HG03066 (cell line): Measurements from ENCODE around the gene CYP4F3.
"Not testable (repeated sequence)": the region's sequence is repeated elsewhere in the genome, so short reads cannot be mapped to it uniquely, and the experiment has no call there.

Experiments used
- ATAC-seq: cut with Tn5 transposase; IDR thresholded peaks from one replicate; pipeline ENCODE4 v1.9.1; 2021; ENCODE audit warnings: low read depth; ENCODE audit not compliant: unreplicated experiment

CYP4F3 gene

DNA sequence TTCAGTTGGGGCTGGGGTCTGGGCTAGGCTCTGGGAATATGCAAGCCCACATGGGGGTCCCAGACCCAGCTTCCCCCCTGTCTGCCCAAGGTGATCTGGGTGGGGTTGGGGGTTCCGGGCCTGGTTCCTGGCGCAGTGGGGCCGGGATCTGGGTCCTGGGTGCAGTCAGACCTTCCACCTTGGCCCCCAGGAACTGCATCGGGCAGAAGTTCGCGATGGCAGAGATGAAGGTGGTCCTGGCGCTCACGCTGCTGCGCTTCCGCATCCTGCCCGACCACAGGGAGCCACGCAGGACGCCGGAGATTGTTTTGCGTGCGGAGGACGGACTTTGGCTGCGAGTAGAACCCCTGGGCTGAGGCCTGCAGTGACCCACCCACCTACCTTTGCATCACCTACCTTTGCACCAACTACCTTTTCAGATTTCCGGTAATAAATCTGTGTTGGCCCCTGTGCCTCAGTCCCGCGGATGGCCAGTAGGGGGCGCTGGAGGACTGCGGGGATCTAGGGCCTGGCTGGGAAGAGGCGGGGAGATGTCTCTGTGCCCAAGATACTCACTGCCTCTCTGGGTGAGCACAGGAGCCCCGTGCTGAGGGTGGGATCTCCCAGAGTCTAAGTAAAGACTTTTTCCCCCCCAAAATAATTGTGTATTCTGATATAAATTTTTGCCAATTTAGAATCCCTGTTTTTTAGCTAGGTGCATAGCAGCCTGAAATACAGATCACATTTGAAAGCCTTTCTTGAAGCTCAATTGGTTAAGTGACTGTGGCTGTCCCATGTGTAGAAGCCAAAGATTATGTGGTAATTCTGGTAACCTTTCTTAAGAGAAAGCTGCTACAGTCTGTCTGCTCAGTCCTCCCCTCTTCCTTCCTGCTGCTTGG, 11.5 kb upstream of the CYP4F3 start:
- ATAC-seq: no peak

DNA sequence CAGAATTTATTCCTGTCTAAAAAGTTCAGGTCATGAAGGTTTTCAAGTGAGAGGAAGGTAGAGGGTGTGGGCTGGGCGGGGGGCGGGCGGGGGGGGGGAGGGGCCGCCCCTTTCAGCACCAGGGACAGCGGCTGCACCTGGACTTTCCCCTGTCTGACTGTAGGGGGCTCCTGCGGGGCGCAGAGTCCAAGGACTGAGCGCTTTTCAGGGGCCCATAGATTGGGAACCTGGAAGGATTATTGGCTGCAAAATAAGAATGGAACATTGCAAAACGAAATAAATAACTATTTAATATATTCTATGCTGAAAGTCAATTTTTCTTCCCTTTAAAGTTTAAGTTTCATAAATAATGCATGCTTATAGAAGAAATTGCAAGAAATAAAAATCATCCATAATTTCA, 8.9 kb upstream of the CYP4F3 start:
- ATAC-seq: no peak

DNA sequence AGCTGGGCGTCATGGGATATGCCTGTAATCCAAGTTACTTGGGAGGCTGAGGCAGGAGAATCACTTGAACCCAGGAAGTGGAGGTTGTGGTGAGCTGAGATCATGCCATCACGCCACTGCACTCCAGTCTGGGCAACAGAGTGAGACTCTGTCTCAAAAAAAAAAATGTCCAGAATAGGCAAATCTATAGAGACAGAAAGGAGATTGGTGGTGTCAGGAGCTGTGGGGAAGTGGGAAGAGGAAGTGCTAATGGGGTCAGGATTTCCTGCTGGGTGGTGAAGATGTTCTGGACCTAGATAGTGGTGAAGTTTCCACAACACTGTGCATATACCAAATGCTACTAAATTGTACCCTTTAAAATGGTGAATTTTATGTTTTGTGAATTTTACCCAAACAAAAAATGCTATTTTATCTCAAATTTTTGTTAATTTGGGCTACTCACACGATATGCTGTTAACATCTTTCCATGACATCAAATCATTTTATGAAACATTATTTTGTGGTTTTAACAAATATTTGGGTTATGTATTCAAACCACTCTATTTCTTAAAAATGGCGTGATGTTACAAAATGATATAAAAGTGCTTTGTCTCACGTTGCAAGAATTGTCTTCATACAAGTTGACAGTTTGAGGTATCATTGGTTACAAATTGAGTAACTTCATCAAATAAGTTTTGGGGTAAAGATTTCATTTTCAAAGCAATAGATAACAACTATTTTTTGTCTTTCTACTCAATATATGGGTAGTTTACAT, 7.4 kb upstream of the CYP4F3 start:
- ATAC-seq: no peak

DNA sequence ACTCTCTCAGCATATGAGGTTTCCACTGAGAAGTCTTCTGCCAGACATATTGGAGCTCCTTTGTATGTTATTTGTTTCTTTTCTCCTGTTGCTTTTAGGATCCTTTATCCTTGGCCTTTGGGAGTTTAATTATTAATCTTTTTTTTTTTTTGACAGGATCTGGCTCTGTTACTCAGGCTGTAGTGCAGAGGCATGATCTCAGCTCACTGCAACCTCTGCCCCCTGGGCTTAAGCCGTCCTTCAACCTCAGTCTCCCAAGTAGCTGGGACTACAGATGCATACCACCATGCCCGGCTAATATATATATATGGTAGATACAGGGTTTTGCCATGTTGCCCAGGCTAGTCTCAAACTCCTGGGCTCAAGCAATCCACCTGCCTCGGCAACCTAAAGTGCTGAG, 6.6 kb upstream of the CYP4F3 start:
- no peak for ATAC-seq

DNA sequence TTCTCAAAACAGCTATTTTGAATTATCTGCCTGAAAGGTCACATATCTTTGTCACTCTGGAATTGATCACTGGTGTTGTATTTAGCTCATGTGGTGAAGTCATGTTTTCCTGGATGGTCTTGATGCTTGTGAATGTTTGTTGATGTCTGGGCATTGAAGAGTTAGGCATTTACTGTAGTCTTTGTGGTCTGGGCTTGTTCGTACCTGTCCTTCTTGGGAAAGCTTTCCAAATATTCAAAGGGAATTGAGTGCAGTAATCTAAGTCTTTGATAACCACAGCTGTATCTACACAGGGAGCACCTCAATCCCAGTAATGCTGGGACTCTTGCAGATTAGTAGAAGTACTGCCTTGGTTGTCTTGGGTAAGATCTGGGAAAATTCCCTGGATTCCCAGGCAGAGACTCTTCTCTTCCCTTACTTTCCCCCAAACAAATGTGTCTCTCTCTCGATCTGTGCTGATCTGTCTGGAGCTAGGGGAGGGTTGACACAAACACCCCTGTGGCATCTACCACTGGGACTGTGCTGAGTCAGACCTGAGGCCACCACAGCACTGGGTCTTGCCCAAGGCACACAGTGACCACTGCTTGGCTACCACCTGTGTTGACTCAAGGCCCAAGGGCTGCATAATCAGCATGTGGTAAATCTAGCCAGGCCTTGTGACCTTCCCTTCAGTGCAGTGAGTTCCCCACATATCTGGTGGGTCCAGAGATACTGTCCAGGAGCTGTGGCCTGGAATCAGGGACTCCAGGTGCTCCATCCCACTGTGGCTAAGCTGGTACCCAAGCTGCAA, 5.5 kb upstream of the CYP4F3 start:
- no peak for ATAC-seq

DNA sequence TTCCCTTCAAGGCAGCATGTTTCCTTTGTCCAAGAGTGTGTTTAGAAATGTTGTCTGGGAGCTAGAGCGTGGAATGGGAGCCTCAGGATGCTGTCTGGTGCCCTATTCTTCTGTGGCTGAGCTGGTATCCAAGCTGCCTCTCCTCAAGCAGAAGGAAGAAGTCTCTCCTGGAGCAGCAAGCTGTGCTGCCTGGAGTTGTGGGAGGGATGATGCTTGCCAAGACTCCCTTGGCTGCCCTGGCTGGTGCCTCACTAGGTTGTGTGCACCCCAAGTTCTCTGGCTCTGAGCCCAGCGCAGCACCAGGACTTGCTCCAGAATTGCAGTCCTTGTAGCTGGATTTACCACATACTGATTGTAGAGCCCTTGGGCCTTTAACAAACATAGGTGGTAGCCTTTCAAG, 4.7 kb upstream of the CYP4F3 start:
- no peak for ATAC-seq

DNA sequence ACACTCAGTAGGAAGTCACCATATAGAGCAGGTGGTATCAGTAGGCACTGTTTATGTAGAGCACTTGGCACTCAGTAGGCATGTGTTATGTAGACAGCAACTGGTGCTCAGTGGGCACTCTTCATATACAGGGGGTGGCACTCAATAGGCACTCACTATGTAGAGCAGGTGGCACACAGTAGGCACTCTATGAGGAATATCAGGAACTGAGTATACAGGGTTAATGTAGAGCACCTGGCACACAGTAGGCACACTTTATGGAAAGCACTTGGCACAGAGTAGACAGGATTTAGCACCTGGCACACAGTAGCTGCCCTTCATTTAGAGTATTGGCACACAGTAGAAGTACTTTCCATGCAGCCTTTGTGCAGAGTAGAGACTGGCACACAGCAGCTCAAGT, 1.1 kb upstream of the CYP4F3 start:
- ATAC-seq: no peak

DNA sequence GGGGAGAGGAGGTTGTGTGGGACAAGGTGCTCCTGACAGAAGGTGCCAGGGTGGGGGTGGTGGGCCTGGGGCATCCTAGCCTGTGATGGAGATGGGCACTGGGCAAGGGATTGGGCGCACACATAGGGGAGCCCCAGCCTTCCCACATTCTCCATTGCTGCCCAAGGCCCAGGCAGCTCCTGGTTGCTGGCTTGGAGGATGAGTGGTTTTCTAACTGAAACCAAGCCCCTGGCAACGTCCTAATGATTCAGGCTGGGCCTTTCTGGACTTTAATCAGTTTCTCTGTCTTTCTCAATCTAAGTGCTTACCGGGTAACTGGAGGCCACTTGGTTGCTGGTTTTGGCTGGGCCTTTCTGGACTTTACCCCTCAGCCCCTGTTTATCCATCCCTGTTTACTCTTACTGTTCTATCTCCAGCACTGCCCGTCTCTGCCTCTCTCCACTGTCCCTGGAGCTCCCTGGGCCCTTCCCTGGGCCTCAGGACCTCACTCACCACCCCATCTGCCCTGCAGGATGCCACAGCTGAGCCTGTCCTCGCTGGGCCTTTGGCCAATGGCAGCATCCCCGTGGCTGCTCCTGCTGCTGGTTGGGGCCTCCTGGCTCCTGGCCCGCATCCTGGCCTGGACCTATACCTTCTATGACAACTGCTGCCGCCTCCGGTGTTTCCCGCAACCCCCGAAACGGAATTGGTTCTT, 354 bp downstream of the CYP4F3 start:
- no peak for ATAC-seq

DNA sequence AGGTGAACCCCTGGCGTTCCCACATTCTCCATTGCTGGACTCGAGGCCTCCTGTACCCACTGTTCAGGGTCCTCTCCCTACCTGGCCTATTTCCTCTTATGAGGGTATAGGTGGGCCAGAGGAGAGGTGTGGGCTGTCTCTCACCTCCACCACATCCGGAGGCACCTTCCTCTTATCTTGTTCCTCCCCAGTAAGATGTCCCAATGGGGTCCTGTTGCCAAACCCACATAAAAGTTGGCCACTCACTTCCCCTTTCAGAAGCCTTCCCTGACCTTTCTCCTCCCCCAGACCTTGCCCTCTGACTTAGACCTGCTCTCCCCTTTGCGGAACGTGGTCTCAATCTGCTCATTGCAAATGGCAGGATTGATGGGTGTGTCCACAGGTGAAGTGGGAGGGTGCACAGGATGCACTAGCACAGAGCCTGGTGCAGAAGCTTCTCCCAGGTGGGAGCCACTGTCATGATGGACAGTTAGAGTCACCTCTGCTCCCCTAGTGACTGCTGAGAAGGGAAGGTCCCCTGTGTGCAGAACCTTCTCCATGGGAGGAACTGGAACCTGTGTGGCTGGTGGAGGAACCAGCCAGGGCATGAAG, 1.3 kb downstream of the CYP4F3 start:
- ATAC-seq: no peak

DNA sequence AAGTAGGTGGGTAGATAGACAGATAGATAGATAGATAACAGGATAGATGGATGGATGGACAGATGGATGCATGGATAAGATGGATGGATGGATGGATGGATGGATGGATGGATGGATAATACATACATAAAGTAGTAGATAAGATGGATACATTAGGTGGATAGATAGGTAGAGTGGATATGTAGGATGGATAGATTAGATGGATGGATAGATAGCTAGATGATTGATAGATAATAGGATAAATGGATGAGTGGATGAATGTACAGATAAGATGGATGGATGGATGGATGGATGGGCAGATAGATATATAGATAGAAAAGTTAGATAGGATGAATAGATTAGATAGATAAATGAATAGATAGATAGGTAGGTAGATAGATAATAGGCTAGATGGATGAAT, 2.1 kb downstream of the CYP4F3 start:
- no peak for ATAC-seq

DNA sequence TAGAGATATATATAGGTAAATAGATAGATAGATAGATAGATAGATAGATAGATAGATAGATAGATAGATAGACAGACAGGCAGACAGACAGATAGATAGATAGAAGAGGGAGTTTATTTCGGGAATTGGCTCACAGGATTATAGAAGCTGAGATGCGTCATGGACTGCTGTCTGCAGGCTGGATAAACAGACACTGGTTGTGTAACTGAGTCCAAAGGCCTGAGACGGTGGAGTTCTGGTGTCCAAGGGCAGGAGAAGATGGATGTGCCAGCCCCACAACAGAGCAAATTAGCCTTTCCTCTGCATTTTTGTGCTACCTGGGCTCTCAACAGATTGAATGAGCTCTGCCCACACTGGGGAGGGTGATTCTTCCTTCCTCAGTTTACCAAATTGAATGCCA, 2.7 kb downstream of the CYP4F3 start:
- no peak for ATAC-seq

DNA sequence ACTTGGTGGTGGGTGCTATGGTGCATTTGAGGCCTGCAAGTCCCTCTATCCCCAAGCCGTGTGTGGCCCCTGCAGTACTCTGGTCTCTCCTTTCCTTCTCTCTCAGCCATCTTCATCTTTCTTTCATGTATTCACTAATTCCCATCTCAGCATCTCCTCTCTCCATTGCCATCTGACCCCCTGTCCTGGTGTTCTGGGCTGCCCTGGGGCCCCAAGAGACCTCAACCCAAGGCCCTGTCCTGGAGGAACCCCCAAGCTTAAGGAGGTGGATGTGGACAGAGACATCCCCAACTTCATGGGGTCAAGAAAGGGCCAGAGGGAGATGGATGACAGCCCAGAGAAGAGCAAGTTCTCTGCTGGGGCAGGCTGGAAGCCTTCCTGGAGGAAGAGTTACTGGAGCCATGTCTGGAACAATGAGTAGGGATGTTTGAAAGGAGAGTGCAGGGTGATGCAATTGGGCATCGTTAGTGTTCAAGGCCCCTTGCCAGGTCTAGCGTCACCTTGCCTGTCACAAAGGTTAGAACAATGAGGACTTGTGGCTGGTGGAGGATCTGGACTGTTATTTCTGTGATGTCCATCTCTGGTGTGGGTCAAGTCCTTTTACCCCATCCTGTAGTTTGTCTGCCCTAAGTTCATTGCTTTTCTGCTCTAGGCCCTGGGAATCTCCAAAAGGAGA, 3.5 kb downstream of the CYP4F3 start:
- ATAC-seq: no peak

DNA sequence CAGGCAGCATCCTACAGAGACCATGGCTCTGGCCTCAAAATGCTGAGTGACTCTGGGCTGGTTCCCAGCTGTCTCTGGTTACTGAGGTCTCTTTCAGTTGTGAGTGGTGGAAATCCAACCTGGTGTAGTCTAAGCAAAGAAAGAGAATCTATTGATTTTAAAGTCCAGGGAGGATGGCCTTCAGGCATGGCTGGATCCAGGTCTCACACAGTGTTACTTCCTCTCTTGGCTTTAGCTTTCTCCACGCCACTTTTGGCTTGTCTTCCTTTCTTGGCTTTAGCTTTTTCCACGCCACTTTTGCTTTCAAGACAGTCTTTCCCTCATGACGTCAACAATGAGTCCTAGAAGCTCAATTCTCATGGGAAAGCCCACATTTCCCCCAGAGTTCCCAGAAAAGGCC, 4.1 kb downstream of the CYP4F3 start:
- no peak for ATAC-seq

DNA sequence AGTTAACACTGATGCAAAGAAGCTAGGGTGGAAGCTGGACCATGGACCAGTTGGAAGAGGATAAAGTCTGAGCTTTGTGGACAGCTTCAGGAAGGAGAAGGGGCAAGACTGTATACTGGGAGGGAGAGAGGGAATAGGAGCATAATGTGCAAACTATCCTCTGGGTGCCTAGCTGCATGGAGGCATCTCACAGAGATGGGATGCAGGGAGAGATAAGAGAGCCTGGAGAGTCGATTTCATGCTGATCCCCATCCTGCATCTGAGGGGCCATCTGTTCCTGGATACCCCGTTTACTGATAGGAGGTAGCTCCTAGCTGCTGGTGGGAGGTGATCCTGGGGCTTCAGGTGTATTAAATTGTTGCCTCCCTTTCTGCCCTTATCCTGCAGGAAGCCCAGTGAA, 8.8 kb downstream of the CYP4F3 start:
- no peak for ATAC-seq

DNA sequence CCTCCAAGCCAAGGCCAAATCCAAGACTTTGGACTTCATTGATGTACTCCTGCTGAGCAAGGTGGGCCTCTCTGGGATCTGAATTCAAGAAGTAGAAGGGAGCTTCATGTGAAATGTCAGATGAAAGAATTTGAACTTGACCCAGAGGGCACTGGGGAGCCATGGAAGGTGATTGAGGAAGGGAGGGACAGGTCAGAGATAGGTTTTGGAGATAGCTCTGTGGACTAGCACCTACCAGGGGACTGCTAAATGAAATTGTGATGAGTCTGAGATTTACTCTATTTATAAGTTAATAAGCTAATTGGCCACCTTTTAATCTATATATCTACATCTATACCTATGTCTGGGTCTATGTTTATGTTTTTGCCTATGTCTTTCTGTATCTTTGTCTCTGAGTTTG, 9.4 kb downstream of the CYP4F3 start:
- not testable (repeated sequence) for ATAC-seq

DNA sequence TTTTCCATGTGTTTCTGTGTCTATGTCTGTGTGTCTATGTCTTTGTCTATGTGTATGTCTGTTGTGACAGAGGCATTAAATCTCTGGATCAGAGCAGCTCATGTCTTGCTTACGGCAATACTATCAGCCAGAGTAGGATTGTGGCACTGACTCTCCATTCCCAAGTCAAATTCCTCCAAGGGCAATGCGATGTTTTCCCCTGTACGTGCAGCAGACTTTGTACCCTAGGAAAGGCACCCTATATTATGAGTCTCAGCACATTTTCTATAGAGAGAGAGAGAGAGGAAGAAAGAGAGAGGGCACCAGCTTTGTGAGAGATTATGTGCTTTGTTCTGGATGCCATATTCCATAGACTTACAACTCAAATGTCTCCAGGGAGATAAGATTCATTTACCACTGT, 11.1 kb downstream of the CYP4F3 start:
- no peak for ATAC-seq

DNA sequence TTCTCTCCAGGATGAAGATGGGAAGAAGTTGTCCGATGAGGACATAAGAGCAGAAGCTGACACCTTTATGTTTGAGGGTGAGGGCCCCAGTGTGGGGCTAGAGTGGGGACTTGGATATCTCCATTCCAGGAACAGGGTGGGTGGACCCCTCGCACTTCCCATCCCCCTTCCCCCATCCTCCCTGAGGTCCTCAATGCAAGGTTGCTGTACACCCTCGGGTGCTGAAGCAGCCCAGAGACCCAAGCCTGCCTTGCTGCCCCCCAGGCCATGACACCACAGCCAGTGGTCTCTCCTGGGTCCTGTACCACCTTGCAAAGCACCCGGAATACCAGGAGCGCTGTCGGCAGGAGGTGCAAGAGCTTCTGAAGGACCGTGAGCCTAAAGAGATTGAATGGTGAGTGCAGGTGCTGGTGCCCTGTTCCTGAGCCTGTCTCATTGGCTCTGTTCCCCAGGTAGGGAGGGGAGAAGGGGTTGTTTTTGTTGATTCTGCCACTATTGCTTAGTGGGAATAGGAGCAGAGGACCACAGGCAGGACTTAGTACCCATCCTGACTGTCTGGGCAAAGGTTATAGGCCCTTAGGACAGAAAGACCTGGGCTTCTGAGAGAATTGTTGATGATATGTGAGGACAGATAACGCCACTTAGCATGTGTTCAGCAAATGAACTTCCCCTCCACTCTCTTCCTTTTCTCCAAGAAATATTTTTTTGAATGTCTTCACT, 12.0 kb downstream of the CYP4F3 start:
- ATAC-seq: no peak

DNA sequence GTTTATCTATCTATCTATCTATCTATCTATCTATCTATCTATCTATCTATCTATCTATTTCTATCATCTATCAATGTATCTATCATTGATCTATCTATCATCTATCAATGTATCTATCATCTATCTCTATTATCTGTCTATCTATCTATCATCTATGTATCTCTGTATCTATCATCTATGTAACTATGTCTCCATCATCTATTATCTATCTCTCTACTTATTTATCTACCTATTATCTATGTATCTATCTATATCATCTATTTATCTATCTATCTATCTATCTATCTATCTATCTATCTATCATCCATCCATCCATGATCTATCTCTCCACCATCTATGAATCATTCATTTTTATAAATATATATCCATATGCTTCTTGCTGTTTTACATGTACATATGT, 15.8 kb downstream of the CYP4F3 start:
- ATAC-seq: no peak

DNA sequence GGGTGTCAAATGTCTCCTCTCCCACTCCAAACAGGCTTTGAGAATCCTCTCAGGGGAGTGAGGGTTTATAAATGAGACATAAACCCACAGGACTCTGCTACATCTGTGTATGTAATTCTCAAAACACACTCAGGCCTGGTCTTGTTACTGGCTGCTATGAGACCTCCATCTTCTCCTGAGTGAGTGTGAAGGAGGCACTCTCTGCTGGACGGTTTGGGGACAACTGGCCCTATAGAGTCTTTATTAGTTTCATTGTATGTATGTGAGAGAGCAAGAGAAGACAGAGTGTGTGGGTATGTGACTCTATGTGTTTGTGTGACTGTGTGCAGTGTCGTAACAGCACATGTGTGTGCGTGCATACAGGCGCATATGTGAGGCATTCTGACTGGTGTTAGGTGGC, 22.6 kb downstream of the CYP4F3 start:
- no peak for ATAC-seq
